Subcutaneous adipose tissue (tissue), 4 donors: ENCODE results near the gene AIDA. TPM values are rescaled to one million over a fixed set of nuclear protein-coding genes. Genes with fewer than 3 reads are reported as not detected.

Experiments used
- total RNA-seq, 4 donors: library from RNA; depleted of rRNA; stranded (reverse); fragments of >200 nt; gene quantifications; one replicate each; pipeline ENCODE4 v1.1.0, GENCODE V29; 2016
- TF ChIP-seq, protein P1 (sequence below): fragments of 450-650 bp; IDR thresholded peaks from one replicate; pipeline ENCODE4 v1.5.1; 2016; ENCODE audit warnings: low read depth, mild to moderate bottlenecking, control low read depth, antibody characterized with exemption, moderate library complexity

The AIDA gene
- total RNA-seq, 4 donors from 2014 or later, result 107 to 147 (median 112) TPM

DNA sequence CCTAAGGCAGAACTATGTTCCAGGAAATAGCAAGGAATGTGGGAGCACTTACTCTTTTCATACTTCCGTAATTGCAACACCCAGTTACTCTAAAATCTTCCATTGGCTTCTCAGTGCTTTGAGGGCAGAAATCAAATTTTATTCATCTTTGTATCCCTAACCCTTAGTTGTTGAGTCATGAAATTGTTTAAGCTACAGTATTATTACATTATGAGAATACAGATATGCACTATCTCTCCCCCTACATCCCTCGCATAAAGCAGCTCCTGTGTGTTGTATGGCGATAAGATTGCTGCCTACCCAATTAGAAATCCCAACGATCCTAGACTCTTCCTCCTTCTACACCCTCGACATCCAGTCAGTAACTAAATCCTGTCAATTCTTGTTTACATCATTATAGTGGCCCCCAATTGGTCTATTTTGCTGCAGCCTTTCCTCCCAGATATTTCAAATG lies 2.6 kb downstream of the AIDA start:
- TF ChIP-seq, protein P1, sequence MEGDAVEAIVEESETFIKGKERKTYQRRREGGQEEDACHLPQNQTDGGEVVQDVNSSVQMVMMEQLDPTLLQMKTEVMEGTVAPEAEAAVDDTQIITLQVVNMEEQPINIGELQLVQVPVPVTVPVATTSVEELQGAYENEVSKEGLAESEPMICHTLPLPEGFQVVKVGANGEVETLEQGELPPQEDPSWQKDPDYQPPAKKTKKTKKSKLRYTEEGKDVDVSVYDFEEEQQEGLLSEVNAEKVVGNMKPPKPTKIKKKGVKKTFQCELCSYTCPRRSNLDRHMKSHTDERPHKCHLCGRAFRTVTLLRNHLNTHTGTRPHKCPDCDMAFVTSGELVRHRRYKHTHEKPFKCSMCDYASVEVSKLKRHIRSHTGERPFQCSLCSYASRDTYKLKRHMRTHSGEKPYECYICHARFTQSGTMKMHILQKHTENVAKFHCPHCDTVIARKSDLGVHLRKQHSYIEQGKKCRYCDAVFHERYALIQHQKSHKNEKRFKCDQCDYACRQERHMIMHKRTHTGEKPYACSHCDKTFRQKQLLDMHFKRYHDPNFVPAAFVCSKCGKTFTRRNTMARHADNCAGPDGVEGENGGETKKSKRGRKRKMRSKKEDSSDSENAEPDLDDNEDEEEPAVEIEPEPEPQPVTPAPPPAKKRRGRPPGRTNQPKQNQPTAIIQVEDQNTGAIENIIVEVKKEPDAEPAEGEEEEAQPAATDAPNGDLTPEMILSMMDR, result no peak

DNA sequence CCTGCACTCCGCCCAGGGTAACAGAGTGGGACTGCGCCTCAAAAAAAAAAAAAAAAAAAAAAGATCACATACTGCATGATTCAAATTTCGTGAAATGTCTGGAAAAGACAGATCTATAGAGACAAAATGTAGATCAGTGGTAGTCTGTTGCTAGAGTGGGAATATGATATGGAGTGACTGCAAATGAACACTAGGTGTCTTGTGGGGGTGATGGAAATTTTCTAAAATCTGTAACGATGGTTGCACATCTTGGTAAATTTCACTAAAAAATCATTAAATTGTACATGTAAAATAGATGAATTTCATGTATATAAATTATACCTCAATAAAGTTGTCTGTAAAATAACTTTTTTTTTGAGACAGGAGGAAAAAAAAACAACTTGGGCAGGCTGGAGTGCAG lies 5.5 kb downstream of the AIDA start:
- TF ChIP-seq, protein P1, result no peak

DNA sequence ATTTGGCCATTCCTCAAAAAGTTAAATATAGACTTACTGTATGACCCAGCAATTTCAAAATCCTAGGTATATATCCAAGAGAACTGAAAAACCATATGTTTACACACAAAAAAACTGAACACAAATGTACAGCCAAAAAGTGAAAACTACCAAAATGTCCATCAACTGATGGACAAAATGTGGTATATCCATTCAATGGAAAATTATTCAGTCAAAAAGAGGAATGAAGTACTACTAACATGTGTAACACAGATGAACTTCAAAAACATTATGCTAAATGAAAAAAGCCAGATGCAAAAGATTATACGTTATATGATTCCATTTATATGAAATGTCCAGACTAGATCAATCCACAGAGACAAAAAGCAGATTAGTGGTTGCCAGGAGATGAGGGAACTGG lies 8.0 kb downstream of the AIDA start:
- TF ChIP-seq, protein P1, result no peak

DNA sequence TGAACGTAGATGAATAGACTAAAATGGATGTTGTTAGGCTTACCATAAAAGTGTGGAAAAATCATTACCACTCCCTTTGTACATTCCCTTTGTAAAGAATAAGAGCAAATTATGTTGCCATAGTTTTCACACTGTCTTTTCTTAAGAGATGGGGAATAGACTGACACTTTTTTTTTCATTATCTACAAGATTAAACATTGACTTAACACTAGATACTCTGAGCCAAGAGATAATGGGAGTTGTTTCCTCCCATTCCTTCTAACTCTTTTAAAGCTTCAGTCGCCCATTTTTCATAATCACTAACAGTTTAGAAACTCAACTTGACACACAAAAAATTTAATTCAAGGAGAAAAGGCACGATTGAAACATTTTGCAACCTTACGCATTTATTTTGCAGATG lies 10.1 kb downstream of the AIDA start:
- TF ChIP-seq, protein P1, result no peak

DNA sequence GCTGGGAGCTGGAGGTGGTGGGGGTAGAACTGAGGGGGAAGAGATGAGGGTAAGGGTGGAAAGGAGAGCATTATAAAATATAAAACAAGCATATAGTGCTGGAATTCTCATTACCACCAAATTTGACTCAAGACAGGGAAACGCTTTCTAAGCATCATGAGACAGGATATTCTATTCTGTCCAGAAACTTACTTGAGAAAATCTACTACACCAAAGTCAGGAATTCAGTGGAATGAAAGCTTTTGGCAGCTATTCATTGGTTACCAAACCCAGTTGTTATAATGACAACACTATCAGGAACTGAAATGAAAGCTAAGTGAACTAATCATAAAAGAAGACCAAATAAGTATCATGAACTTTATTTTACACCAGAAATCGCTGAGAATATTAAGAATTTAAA lies 14.5 kb downstream of the AIDA start:
- TF ChIP-seq, protein P1, result no peak

DNA sequence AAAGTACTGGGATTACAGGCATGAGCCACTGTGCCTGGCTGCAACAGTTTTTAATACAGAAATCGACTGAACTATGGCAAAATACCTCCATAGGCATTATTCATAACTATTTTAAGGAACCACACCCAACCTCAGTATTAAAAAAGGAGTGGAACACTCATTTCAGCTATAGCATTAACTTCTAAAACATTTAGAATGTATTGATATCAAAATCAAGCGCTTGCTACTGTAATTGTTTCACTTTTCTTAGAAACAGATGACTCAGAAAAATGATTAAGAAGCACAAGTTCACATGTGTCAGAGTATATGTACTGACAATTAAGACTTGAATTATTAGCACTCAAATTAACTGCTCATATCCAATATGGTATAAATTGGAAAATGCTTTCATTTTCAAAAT lies 15.1 kb downstream of the AIDA start:
- TF ChIP-seq, protein P1, result no peak

DNA sequence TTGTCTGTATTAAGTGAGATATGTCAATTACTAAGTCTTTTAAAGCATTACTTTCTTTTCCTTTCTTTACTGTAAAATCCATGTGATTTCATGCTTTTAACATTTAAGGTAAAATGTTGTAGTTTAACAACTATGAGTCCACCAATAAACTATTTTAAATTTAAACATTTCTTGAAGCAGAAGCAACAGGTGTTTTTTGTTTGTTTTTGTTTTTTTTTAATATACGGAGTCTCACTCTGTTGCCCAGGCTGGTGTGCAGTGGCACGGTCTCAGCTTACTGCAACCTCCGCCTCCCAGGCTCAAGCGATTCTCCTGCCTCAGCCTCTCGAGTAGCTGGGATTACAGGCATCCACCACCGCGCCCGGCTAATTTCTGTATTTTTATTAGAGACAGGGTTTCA lies 15.6 kb downstream of the AIDA start:
- TF ChIP-seq, protein P1, result no peak
